Measurements from ENCODE around the gene PLXNB1. TPM values are rescaled to one million over a fixed set of nuclear protein-coding genes. Genes with fewer than 3 reads are reported as not detected.

PLXNB1 gene
- total and polyA plus RNA-seq, 2 of the 13 experiments (the other 11 are each of a cell fraction or from before 2014, with no cell fraction given): 86.0 to 143 TPM

DNA sequence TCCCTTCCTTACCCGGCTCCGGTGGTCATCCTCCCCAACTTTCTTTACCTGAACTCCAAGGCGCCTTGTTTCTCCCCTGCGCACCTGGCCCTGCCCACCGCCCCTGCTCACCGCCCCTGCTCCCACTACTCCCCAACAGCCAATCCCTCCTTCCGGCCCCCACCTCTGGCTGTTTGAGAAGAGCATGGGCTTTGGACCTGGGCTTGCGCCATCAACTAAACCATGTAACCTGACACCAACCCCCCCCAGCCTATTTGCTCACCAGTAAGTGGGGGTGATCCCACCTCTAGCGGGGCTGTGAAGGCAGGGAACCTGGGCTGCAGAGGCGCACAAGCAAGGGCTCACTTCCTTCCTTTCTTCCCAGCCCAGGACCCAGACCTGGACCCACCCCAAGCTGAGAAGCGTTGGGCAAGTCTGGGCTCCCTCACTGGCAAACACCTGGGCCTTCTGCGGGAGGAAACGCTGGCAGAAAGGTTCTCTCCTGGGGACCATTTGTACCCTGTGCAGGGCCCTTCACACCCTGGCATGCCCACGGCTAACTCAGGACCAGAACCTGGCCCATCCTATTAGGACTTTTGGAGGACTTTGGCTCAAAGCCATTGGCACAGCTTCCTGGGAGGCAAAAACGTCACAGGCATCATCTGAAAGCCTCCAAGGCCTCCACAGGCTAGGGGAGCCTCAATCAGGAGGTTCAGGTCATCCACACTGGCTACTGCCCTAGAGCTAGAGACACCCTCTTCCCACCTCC is at the start of gene PLXNB1 (continued):
- TF ChIP-seq ZMAT3 (CRISPR knock-in tag; conservative IDR thresholded peaks at IDR 0.05): peak; percentile 79; the same call in 1 of the 2 replicates
- TF ChIP-seq, protein P1, sequence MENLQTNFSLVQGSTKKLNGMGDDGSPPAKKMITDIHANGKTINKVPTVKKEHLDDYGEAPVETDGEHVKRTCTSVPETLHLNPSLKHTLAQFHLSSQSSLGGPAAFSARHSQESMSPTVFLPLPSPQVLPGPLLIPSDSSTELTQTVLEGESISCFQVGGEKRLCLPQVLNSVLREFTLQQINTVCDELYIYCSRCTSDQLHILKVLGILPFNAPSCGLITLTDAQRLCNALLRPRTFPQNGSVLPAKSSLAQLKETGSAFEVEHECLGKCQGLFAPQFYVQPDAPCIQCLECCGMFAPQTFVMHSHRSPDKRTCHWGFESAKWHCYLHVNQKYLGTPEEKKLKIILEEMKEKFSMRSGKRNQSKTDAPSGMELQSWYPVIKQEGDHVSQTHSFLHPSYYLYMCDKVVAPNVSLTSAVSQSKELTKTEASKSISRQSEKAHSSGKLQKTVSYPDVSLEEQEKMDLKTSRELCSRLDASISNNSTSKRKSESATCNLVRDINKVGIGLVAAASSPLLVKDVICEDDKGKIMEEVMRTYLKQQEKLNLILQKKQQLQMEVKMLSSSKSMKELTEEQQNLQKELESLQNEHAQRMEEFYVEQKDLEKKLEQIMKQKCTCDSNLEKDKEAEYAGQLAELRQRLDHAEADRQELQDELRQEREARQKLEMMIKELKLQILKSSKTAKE (CRISPR knock-in tag; IDR thresholded peaks at IDR 0.05; ENCODE audit: borderline replicate concordance): peak; percentile 94; the same call in 1 of the 2 replicates
- TF ChIP-seq, protein P2, sequence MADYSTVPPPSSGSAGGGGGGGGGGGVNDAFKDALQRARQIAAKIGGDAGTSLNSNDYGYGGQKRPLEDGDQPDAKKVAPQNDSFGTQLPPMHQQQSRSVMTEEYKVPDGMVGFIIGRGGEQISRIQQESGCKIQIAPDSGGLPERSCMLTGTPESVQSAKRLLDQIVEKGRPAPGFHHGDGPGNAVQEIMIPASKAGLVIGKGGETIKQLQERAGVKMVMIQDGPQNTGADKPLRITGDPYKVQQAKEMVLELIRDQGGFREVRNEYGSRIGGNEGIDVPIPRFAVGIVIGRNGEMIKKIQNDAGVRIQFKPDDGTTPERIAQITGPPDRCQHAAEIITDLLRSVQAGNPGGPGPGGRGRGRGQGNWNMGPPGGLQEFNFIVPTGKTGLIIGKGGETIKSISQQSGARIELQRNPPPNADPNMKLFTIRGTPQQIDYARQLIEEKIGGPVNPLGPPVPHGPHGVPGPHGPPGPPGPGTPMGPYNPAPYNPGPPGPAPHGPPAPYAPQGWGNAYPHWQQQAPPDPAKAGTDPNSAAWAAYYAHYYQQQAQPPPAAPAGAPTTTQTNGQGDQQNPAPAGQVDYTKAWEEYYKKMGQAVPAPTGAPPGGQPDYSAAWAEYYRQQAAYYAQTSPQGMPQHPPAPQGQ (CRISPR knock-in tag; IDR thresholded peaks at IDR 0.05; ENCODE audit: borderline replicate concordance): peak; percentile 73; the same call in 1 of the 2 replicates
- TF ChIP-seq DMAP1 (CRISPR knock-in tag; IDR thresholded peaks at IDR 0.05): peak; percentile 85
- peak; percentile 21; the same call in 1 of the 2 replicates for TF ChIP-seq ZNF34 (CRISPR knock-in tag; IDR thresholded peaks at IDR 0.05; ENCODE audit: borderline replicate concordance)
- TF ChIP-seq THYN1 (CRISPR knock-in tag; IDR thresholded peaks at IDR 0.05; ENCODE audit: borderline replicate concordance, low read depth): no peak
- TF ChIP-seq MBD4 (IDR thresholded peaks at IDR 0.05; ENCODE audit: borderline replicate concordance, low read length): no peak
- no peak for TF ChIP-seq ZNF724P (CRISPR knock-in tag; IDR thresholded peaks at IDR 0.05; ENCODE audit: borderline replicate concordance)
- TF ChIP-seq, protein P3, sequence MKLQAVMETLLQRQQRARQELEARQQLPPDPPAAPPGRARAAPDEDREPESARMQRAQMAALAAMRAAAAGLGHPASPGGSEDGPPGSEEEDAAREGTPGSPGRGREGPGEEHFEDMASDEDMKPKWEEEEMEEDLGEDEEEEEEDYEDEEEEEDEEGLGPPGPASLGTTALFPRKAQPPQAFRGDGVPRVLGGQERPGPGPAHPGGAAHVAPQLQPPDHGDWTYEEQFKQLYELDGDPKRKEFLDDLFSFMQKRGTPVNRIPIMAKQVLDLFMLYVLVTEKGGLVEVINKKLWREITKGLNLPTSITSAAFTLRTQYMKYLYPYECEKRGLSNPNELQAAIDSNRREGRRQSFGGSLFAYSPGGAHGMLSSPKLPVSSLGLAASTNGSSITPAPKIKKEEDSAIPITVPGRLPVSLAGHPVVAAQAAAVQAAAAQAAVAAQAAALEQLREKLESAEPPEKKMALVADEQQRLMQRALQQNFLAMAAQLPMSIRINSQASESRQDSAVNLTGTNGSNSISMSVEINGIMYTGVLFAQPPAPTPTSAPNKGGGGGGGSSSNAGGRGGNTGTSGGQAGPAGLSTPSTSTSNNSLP (IDR thresholded peaks at IDR 0.05; ENCODE audit: low read depth, low read length): no peak; the same call in 1 of the 2 replicates
- TF ChIP-seq HOXD1 (CRISPR knock-in tag; IDR thresholded peaks at IDR 0.05): peak; percentile 76; the same call in 1 of the 2 replicates
- peak; percentile 93 for TF ChIP-seq MTA1 (CRISPR knock-in tag; IDR thresholded peaks at IDR 0.05; ENCODE audit: borderline replicate concordance)
- TF ChIP-seq ZNF747 (CRISPR knock-in tag; IDR thresholded peaks at IDR 0.05; ENCODE audit: borderline replicate concordance): peak; percentile 94
- TF ChIP-seq HMG20B (CRISPR knock-in tag; conservative IDR thresholded peaks at IDR 0.05): peak; percentile 83; the same call in 1 of the 2 replicates
- TF ChIP-seq ZNF782 (CRISPR knock-in tag; IDR thresholded peaks at IDR 0.05; ENCODE audit: borderline replicate concordance): peak; percentile 62; the same call in 1 of the 2 replicates
- TF ChIP-seq, protein P4, sequence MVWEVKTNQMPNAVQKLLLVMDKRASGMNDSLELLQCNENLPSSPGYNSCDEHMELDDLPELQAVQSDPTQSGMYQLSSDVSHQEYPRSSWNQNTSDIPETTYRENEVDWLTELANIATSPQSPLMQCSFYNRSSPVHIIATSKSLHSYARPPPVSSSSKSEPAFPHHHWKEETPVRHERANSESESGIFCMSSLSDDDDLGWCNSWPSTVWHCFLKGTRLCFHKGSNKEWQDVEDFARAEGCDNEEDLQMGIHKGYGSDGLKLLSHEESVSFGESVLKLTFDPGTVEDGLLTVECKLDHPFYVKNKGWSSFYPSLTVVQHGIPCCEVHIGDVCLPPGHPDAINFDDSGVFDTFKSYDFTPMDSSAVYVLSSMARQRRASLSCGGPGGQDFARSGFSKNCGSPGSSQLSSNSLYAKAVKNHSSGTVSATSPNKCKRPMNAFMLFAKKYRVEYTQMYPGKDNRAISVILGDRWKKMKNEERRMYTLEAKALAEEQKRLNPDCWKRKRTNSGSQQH (CRISPR knock-in tag; IDR thresholded peaks at IDR 0.05; ENCODE audit: low read depth): no peak
- no peak for TF ChIP-seq IRX3 (CRISPR knock-in tag; IDR thresholded peaks at IDR 0.05; ENCODE audit: borderline replicate concordance, low read depth)
- peak; percentile 75 for TF ChIP-seq GATAD1 (CRISPR knock-in tag; IDR thresholded peaks at IDR 0.05)

Measured in HepG2 (cell line).